ENCODE data around the gene TDRD10.

- TF ChIP-seq POLR2A (IDR thresholded peaks at IDR 0.05) (no peak), CTCF (IDR thresholded peaks at IDR 0.05 in 8 of 11, conservative IDR thresholded peaks at IDR 0.05 in 3 of 11) (no peak)
Measured at GRCh38 chr1:154550070-154550469, 48.1 kb downstream of the TDRD10 start.

Measured in spleen (tissue), 7 donors.